ENCODE data around the gene DCDC2.
A peak's percentile ranks its signal among the peaks of the same experiment; 100 is the strongest.
"Not testable (repeated sequence)": the region's sequence is repeated elsewhere in the genome, so short reads cannot be mapped to it uniquely, and the experiment has no call there.

The DCDC2 gene

GRCh38 chr6:24381476-24382219, 23.8 kb upstream of the DCDC2 start:
- no peak for DNase-seq (ENCODE audit: low read depth in 4 of 4, low spot score in 1 of 4)

GRCh38 chr6:24378473-24379097, 20.7 kb upstream of the DCDC2 start:
- DNase-seq (ENCODE audit: low read depth in 4 of 4, low spot score in 1 of 4), result no peak

- no peak for DNase-seq (ENCODE audit: low read depth in 4 of 4, low spot score in 1 of 4)
Observed at GRCh38 chr6:24376871-24377270, 19.0 kb upstream of the DCDC2 start.

- no peak for DNase-seq (ENCODE audit: low read depth in 4 of 4, low spot score in 1 of 4)
Observed at GRCh38 chr6:24374612-24375011, 16.8 kb upstream of the DCDC2 start.

GRCh38 chr6:24365103-24365633, 7.3 kb upstream of the DCDC2 start:
- DNase-seq (ENCODE audit: low read depth in 4 of 4, low spot score in 1 of 4), result not testable (repeated sequence)

GRCh38 chr6:24362363-24362762, 4.5 kb upstream of the DCDC2 start:
- DNase-seq (ENCODE audit: low read depth in 4 of 4, low spot score in 1 of 4), result not testable (repeated sequence)

- DNase-seq (ENCODE audit: low read depth in 4 of 4, low spot score in 1 of 4), result peak; percentile 72 to 77 (median 76)
Observed at GRCh38 chr6:24359640-24360454, 2.0 kb upstream of the DCDC2 start.

GRCh38 chr6:24358219-24358821, 461 bp upstream of the DCDC2 start:
- no peak for DNase-seq (ENCODE audit: low read depth in 4 of 4, low spot score in 1 of 4)

- no peak for DNase-seq (ENCODE audit: low read depth in 4 of 4, low spot score in 1 of 4)
Observed at GRCh38 chr6:24356310-24356973, 1.4 kb downstream of the DCDC2 start.

- DNase-seq (ENCODE audit: low read depth in 4 of 4, low spot score in 1 of 4), result no peak
Observed at GRCh38 chr6:24355393-24355792, 2.5 kb downstream of the DCDC2 start.

GRCh38 chr6:24353861-24354260, 4.0 kb downstream of the DCDC2 start:
- DNase-seq (ENCODE audit: low read depth in 4 of 4, low spot score in 1 of 4), result no peak

GRCh38 chr6:24352434-24352833, 5.4 kb downstream of the DCDC2 start:
- no peak for DNase-seq (ENCODE audit: low read depth in 4 of 4, low spot score in 1 of 4)

- no peak for DNase-seq (ENCODE audit: low read depth in 4 of 4, low spot score in 1 of 4)
Observed at GRCh38 chr6:24344976-24345375, 12.9 kb downstream of the DCDC2 start.

- no peak for DNase-seq (ENCODE audit: low read depth in 4 of 4, low spot score in 1 of 4)
Observed at GRCh38 chr6:24340998-24341938, 16.6 kb downstream of the DCDC2 start.

GRCh38 chr6:24339932-24340331, 17.9 kb downstream of the DCDC2 start:
- DNase-seq (ENCODE audit: low read depth in 4 of 4, low spot score in 1 of 4), result no peak

- DNase-seq (ENCODE audit: low read depth in 4 of 4, low spot score in 1 of 4), result no peak
Observed at GRCh38 chr6:24334285-24334684, 23.6 kb downstream of the DCDC2 start.

GRCh38 chr6:24332317-24332716, 25.5 kb downstream of the DCDC2 start:
- DNase-seq (ENCODE audit: low read depth in 4 of 4, low spot score in 1 of 4), result no peak

- DNase-seq (ENCODE audit: low read depth in 4 of 4, low spot score in 1 of 4), result no peak
Observed at GRCh38 chr6:24330137-24330732, 27.6 kb downstream of the DCDC2 start.

GRCh38 chr6:24329451-24329850, 28.4 kb downstream of the DCDC2 start:
- DNase-seq (ENCODE audit: low read depth in 4 of 4, low spot score in 1 of 4), result no peak

Measured in stimulated activated CD4-positive, alpha-beta T cell treated with anti-CD3 and anti-CD28 coated beads, Interleukin-1b, Interleukin-23, amount 100 ng/mL, for 24 hours (primary cell).